Measurements from ENCODE around the gene ARHGAP15. TPM values are rescaled to one million over a fixed set of nuclear protein-coding genes. Genes with fewer than 3 reads are reported as not detected.
A peak's percentile ranks its signal among the peaks of the same experiment; 100 is the strongest.

The ARHGAP15 gene
- 98.4 and 115 TPM in 2 replicates for total RNA-seq (2014; rRNA removed; shearing (Covaris generic))
- 72.1 and 84.1 TPM in 2 replicates for total RNA-seq (2022)
- percentile 89 among the genes with signal in this experiment for Bru-seq, nascent RNA
- percentile 62 among the genes with signal in this experiment for BruChase-seq, experiment 1, labeled RNA remaining after a 6-hour chase
- percentile 70 among the genes with signal in this experiment for BruChase-seq, experiment 2, labeled RNA remaining after a 2-hour chase
- long read RNA-seq, transcript ARHGAP15-213 (8 exons, 1,086 nt) = minor isoform, 7 of 161 reads
- long read RNA-seq, transcript ARHGAP15-201 (14 exons, 1,775 nt) = major isoform, 108 of 161 reads
- long read RNA-seq, partial matches to known transcripts = 16 of 161 reads
- long read RNA-seq, other reads (novel, unspliced or antisense) = 30 of 161 reads

DNA sequence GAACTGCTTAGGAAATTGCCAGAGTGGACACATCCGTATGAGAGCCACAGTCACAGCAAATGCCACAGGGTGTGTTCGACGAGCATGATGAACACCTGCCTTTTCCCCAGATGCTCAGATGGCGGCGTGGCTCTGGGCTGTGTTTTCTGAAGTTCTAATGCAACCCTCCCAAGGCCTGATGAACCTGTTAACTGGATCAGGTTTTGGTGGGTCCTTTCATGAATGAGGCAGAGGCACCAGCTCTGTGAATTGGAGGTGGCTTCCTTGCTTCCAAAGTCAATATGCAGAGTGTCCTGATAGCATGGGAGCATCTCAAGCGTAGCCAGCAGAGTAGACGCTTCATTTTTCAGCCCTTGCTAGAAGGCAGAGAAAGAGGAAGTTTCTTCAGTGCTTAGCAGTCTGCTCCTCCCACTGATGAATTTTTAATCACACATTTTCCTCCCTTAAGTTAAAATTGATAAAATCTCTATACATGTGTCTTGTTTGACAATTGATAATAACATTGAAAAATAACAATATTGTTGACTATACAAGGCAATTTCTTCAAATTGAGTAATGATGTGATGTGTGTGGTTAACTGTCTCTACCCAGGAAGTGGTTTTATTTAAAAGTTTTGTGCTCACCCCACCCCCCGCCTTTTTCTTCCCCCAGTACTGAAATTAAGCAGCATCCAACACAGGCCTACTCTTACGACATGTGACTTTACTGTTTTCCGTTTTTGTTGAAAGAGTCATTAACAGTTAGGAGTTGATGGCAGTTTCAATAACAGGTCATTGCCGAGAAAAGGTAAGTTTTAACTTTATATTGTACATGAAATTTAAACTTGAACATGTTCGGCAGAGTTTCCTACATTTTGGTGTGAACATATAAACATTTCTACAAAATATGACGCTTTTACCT, at the start of gene ARHGAP15:
ARHGAP15 (plus strand) TSS at position 739 of the 900 bp plus-strand sequence.
- POLR2A ChIA-PET = interaction anchor here (0.6 to 11.2 kb wide), 19 partner anchors 8 to 1169 kb away, joined by 3 to 156 read pairs (median 4); no protein-coding TSS in a partner anchor
- Histone ChIP-seq H3K4me3 (ENCODE audit: low read depth, low read length, poor library complexity, severe bottlenecking) (peak within 1 kb of the TSS; percentile 76), H4K20me1 (ENCODE audit: insufficient read depth, low read length) (no peaks in the 10 kb centered on the region; the same call in 1 of the 2 replicates), H3K27ac (ENCODE audit: low read depth, low read length, poor library complexity, severe bottlenecking) (peak within 1 kb of the TSS; percentile 97), H3K4me1 (ENCODE audit: insufficient read depth, low read length, poor library complexity, severe bottlenecking) (peaks cover 37% of the 10 kb centered on the region), H2AFZ (ENCODE audit: low read length) (peak within 1 kb of the TSS; percentile 88), H3K4me2 (ENCODE audit: low read length) (peak within 1 kb of the TSS; percentile 91), H3K36me3 (ENCODE audit: insufficient read depth, low read length) (peaks cover 16% of the 10 kb centered on the region), H3K9me3 (ENCODE audit: low read length) (no peaks in the 10 kb centered on the region; the same call in 1 of the 2 replicates), H3K79me2 (ENCODE audit: insufficient read depth, low read depth, low read length) (peaks cover 50% of the 10 kb centered on the region), H3K9me2 (ENCODE audit: insufficient read depth, low read length) (no peaks in the 10 kb centered on the region)
- CTCF ChIA-PET (ENCODE audit: unreplicated experiment) = interaction anchor here (0.6 to 1.2 kb wide), 4 partner anchors 9 to 93 kb away, joined by 3 to 5 read pairs (median 4); no protein-coding TSS in a partner anchor
- intact Hi-C loops (cut with micrococcal nuclease; ENCODE audit: unreplicated experiment) = loop anchor here (1.0 to 10.0 kb wide), 4 partner anchors 12 to 1206 kb away; a partner anchor contains a TSS
- TF ChIP-seq EZH2phosphoT487 (IDR thresholded peaks at IDR 0.05; ENCODE audit: borderline replicate concordance, low read depth, low read length) (no peak), CTCF (conservative IDR thresholded peaks at IDR 0.05; ENCODE audit: low read length) (peak; percentile 63; the same call in 1 of the 2 replicates)
- BruUV-seq (replicated peaks) = TSS peak; percentile 97
- peak; percentile 91 for DNase-seq (ENCODE audit: low spot score)

GRCh38 chr2:143081616-143082015, 47.6 kb upstream of the ARHGAP15 start:
- H3K27ac ChIP-seq (ENCODE audit: low read depth, low read length, poor library complexity, severe bottlenecking) = no peak overlapping the region
- TF ChIP-seq EZH2phosphoT487 (IDR thresholded peaks at IDR 0.05; ENCODE audit: borderline replicate concordance, low read depth, low read length) (no peak), CTCF (conservative IDR thresholded peaks at IDR 0.05; ENCODE audit: low read length) (no peak)
- DNase-seq (ENCODE audit: low spot score) = no peak
- no peak overlapping the region for H3K4me3 ChIP-seq (ENCODE audit: low read depth, low read length, poor library complexity, severe bottlenecking)
- no peaks in the 10 kb centered on the region for H3K4me1 ChIP-seq (ENCODE audit: insufficient read depth, low read length, poor library complexity, severe bottlenecking)
- no peak overlapping the region for H3K4me2 ChIP-seq (ENCODE audit: low read length)
- intact Hi-C loops (cut with micrococcal nuclease; ENCODE audit: unreplicated experiment) = no loop called here
- no peaks in the 10 kb centered on the region for H3K9me2 ChIP-seq (ENCODE audit: insufficient read depth, low read length)
- H4K20me1 ChIP-seq (ENCODE audit: insufficient read depth, low read length) = no peaks in the 10 kb centered on the region
- H3K9me3 ChIP-seq (ENCODE audit: low read length) = no peaks in the 10 kb centered on the region
- BruUV-seq (replicated peaks) = no TSS peak
- no peak overlapping the region for H2AFZ ChIP-seq (ENCODE audit: low read length)
- ChIA-PET POLR2A (no interaction called here), CTCF (ENCODE audit: unreplicated experiment) (no interaction called here)
- H3K79me2 ChIP-seq (ENCODE audit: insufficient read depth, low read depth, low read length) = no peaks in the 10 kb centered on the region
- no peaks in the 10 kb centered on the region for H3K36me3 ChIP-seq (ENCODE audit: insufficient read depth, low read length)

All from OCI-LY7 (cell line).